Tibial nerve (tissue), 4 donors: ENCODE data around the gene ACTG2. TPM values are rescaled to one million over a fixed set of nuclear protein-coding genes. Genes with fewer than 3 reads are reported as not detected.

ENCODE experiments used
- DNase-seq, 2 donors: peaks; one replicate each; pipeline ENCODE4 v3.0.0-alpha.2; 2019; ENCODE audit warnings: low spot score in 2 of 2
- H3K27ac ChIP-seq, 4 donors: fragments of 200-600 bp; sonication (generic) in 3 of 4; one replicate each; pipeline ENCODE4 v1.5.1; 2017 to 2019; ENCODE audit warnings: mild to moderate bottlenecking in 1 of 4
- H3K27me3 ChIP-seq, 2 donors: fragments of 200-600 bp; sonication (generic) in 1 of 2; one replicate each; pipeline versions ENCODE4 v1.5.1 to v1.6.0; 2017 to 2019
- H3K36me3 ChIP-seq, 3 donors: fragments of 200-600 bp; sonication (generic); one replicate each; pipeline ENCODE4 v1.5.1; 2018 to 2019
- H3K4me1 ChIP-seq, 4 donors: fragments of 200-600 bp; sonication (generic) in 3 of 4; one replicate each; pipeline ENCODE4 v1.5.1; 2017 to 2019
- H3K4me3 ChIP-seq, 4 donors: fragments of 200-600 bp; sonication (generic) in 3 of 4; one replicate each; pipeline ENCODE4 v1.5.1; 2017 to 2019; ENCODE audit warnings: mild to moderate bottlenecking in 1 of 4, moderate library complexity in 1 of 4
- H3K9me3 ChIP-seq, 4 donors: fragments of 200-600 bp; sonication (generic) in 3 of 4; one replicate each; pipeline ENCODE4 v1.5.1; 2017 to 2019
- CTCF ChIP-seq, 5 experiments: fragments of 200-600 bp in 3 of 5; fragments of 450-650 bp in 2 of 5; sonication (generic) in 3 of 5; IDR thresholded peaks; one replicate each; pipeline ENCODE4 v1.5.1; 2016 to 2019; ENCODE audit warnings: antibody characterized with exemption in 5 of 5, mild to moderate bottlenecking in 3 of 5, moderate library complexity in 2 of 5
- EP300 ChIP-seq, 2 donors: sonication (generic); formaldehyde crosslinking; IDR thresholded peaks; one replicate each; pipeline ENCODE4 v1.6.1; 2017; ENCODE audit warnings: antibody characterized with exemption in 2 of 2, mild to moderate bottlenecking in 1 of 2
- POLR2A ChIP-seq, 2 donors: fragments of 450-650 bp; IDR thresholded peaks; one replicate each; pipeline ENCODE4 v1.6.1; 2017; ENCODE audit warnings: antibody characterized with exemption in 2 of 2, mild to moderate bottlenecking in 2 of 2, moderate library complexity in 2 of 2
- WGBS, 2 donors: methylation state at CpG; one replicate each; pipeline ENCODE4 v1.1.5; 2018; 5-methylcytosine and 5-hydroxymethylcytosine counted together
- total RNA-seq, 4 donors: library from RNA; depleted of rRNA; stranded (reverse); fragments of >200 nt; gene quantifications; one replicate each; pipeline ENCODE4 v1.1.0, GENCODE V29; 2016

The ACTG2 gene
- total RNA-seq, 4 donors from 2014 or later, result 6.3 to 20.1 (median 16.8) TPM

DNA sequence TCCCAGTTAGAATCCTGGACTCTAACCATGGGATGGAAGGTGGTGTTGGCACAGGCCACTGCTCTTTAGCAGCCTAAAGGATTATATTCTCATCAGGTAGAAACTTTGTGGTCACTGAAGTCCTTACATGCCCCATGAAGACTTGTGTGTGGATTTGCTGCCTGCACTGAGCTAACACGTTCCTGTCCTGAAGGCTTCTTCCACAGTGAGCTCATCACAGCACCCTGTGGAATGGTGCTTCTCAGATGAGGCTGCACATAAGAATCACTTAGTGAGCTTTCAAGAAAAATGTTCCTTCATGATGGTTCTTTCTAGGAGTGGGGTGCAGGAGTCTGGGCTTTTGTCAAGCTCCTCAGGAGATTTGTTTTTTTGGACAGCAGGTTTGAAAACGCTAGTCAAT, 37.3 kb upstream of the ACTG2 start:
- Histone ChIP-seq H3K36me3 (peaks cover 0 to 95% (median 17%) of the 10 kb centered on the region in 3 donors), H3K4me1 (no peaks in the 10 kb centered on the region), H3K4me3 (no peak overlapping the region), H3K27ac (no peak overlapping the region), H3K27me3 (no peaks in the 10 kb centered on the region), H3K9me3 (no peaks in the 10 kb centered on the region)
- 91 to 94% methylated on average over 2 of the region's 2 CpGs for WGBS, 2 donors
- no peak for DNase-seq
- TF ChIP-seq CTCF (IDR thresholded peaks at IDR 0.05), result no peak
- no peak for TF ChIP-seq POLR2A (IDR thresholded peaks at IDR 0.05)
- TF ChIP-seq EP300 (IDR thresholded peaks at IDR 0.05), result no peak

- no peaks in the 10 kb centered on the region for H3K27me3 ChIP-seq
- no peak for TF ChIP-seq EP300 (IDR thresholded peaks at IDR 0.05)
- no peak for TF ChIP-seq CTCF (IDR thresholded peaks at IDR 0.05)
- no peak for TF ChIP-seq POLR2A (IDR thresholded peaks at IDR 0.05)
- peaks cover 0 to 95% (median 14%) of the 10 kb centered on the region in 3 donors for H3K36me3 ChIP-seq
These were observed 36.6 kb upstream of the ACTG2 start for GRCh38 chr2:73856214-73856613.

GRCh38 chr2:73859721-73860586, 32.9 kb upstream of the ACTG2 start:
- peaks cover 0 to 95% (median 19%) of the 10 kb centered on the region in 3 donors for H3K36me3 ChIP-seq

More at GRCh38 chr2:73856214-73856613, 36.6 kb upstream of the ACTG2 start:
- H3K27ac ChIP-seq, result no peak overlapping the region
- no peak for DNase-seq
- H3K9me3 ChIP-seq, result no peaks in the 10 kb centered on the region
- no peaks in the 10 kb centered on the region for H3K4me1 ChIP-seq
- no peak overlapping the region for H3K4me3 ChIP-seq

DNA sequence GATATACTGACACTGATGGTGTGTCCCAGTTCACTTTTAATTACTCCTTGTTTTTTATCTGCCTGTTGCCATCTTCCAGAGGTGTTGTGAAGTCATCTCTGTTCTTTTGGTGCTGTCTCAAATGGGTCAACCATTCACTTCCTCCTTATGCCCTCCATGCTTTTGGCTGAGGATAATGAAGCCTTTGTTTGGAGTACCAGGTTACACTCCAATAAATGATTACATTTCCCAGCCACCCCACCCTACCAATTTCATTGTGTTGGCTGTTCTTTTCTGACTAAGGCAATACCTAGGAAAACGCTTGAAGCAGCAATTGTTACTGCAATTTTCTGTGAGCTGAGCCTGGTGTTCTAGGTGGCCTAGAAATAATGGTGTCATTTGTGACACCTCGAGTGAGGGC, 29.8 kb upstream of the ACTG2 start:
- Histone ChIP-seq H3K9me3 (no peaks in the 10 kb centered on the region), H3K27ac (no peak overlapping the region), H3K4me1 (no peaks in the 10 kb centered on the region), H3K36me3 (peaks cover 0 to 95% (median 13%) of the 10 kb centered on the region in 3 donors), H3K27me3 (no peaks in the 10 kb centered on the region), H3K4me3 (no peak overlapping the region)
- WGBS, 2 donors, result 54 to 63% methylated on average over 2 of the region's 2 CpGs
- TF ChIP-seq POLR2A (IDR thresholded peaks at IDR 0.05) (no peak), CTCF (IDR thresholded peaks at IDR 0.05) (no peak), EP300 (IDR thresholded peaks at IDR 0.05) (no peak)
- DNase-seq, result no peak

More at GRCh38 chr2:73859721-73860586, 32.9 kb upstream of the ACTG2 start:
- Histone ChIP-seq H3K27ac (no peak overlapping the region), H3K4me3 (no peak overlapping the region), H3K27me3 (no peaks in the 10 kb centered on the region), H3K4me1 (no peaks in the 10 kb centered on the region), H3K9me3 (no peaks in the 10 kb centered on the region)
- DNase-seq, result no peak
- TF ChIP-seq CTCF (IDR thresholded peaks at IDR 0.05) (no peak), POLR2A (IDR thresholded peaks at IDR 0.05) (no peak), EP300 (IDR thresholded peaks at IDR 0.05) (no peak)
- 92% methylated on average over 6 of the region's 6 CpGs for WGBS, 2 donors

GRCh38 chr2:73868204-73868978, 24.4 kb upstream of the ACTG2 start:
- Histone ChIP-seq H3K27me3 (no peaks in the 10 kb centered on the region), H3K36me3 (peaks cover 0 to 52% (median 5%) of the 10 kb centered on the region in 3 donors), H3K4me3 (no peak overlapping the region), H3K9me3 (no peaks in the 10 kb centered on the region), H3K4me1 (peaks cover 0 to 13% (median 2%) of the 10 kb centered on the region in 4 donors), H3K27ac (no peak overlapping the region)
- WGBS, 2 donors, result 83 to 90% methylated on average over 9 of the region's 9 CpGs
- DNase-seq, result no peak
- no peak for TF ChIP-seq EP300 (IDR thresholded peaks at IDR 0.05)
- TF ChIP-seq POLR2A (IDR thresholded peaks at IDR 0.05), result no peak
- no peak for TF ChIP-seq CTCF (IDR thresholded peaks at IDR 0.05)
